Measurements from ENCODE around the gene IL36RN.

The IL36RN gene

DNA sequence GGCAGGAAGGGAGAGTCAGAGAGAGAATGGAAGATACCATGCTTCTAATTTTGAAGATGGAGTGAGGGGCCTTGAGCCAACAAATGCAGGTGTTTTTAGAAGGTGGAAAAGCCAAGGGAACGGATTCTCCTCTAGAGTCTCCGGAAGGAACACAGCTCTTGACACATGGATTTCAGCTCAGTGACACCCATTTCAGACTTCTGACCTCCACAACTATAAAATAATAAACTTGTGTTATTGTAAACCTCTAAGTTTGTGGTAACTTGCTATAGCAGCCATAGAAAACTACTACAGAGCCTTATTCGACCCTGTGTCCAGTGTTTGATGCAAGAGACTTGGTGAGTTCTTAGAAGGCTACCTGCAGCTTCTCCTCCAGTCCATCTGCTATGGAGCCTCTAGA, 16.6 kb downstream of the IL36RN start:
- peaks cover 3% of the 10 kb centered on the region for H3K27me3 Mint-ChIP-seq (ENCODE audit: low read depth)
- no peaks in the 10 kb centered on the region for H3K36me3 Mint-ChIP-seq (ENCODE audit: low read depth)
- no peak overlapping the region for H3K4me3 Mint-ChIP-seq
- H3K9me3 Mint-ChIP-seq: no peaks in the 10 kb centered on the region
- no peak overlapping the region for H3K27ac Mint-ChIP-seq
- peaks cover 9% of the 10 kb centered on the region for H3K4me1 Mint-ChIP-seq (ENCODE audit: low read depth)

DNA sequence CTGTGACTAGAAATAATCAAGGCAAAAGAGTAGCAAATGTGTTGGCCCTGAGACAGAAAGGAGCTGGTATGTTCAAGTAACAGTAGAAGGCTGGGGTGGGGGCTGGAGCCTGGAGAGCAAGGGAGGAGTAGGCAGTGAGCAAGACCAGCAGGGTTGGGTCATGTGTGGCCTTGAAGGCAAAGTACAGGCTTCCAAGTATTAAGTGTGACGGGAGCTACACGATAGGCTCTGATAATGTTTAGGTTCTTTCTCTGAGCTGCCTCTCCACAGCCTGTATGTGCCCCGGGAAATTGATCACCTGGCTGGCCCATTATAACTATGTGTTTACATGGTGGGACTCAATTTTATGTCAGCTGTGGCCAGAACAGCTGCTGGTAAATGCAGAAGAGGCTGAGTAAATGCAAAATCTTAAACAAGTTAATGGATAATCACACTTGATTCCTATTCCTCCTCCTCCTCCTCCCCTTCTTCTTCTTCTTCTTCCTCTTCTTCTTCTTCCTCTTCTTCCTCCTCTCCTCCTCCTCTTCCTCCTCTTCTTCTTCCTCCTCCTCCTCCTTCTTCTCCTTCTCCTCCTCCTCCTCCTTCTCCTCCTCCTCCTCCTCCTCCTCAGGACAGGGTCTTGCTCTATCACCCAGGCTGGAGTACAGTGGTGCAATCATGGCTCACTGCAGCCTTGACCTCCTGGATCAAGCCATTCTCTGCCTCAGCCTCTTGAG, 18.1 kb downstream of the IL36RN start:
- Mint-ChIP-seq H3K36me3 (ENCODE audit: low read depth) (no peaks in the 10 kb centered on the region), H3K4me1 (ENCODE audit: low read depth) (peaks cover 9% of the 10 kb centered on the region), H3K27me3 (ENCODE audit: low read depth) (peaks cover 3% of the 10 kb centered on the region), H3K4me3 (no peak overlapping the region), H3K9me3 (no peaks in the 10 kb centered on the region), H3K27ac (no peak overlapping the region)

DNA sequence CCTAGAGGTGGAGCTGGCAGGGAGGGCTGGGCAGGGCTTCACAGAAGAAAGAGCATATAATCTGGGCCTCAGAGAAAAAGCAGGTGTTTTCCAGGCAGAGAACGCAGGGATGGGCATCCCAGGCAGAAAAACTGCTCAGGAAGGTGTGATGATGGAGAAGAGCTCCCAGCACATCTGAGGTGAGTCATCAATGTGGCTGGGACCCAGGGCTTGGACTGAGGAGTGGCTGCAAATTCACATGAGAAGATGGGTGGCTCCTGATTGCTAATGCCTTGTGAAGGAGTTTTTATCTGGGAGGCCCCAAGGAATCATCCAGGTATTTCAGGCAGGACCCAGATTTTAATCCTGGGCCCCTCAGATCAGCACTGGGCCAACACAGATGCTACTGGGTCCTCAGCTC, 18.9 kb downstream of the IL36RN start:
- no peaks in the 10 kb centered on the region for H3K36me3 Mint-ChIP-seq (ENCODE audit: low read depth)
- H3K27me3 Mint-ChIP-seq (ENCODE audit: low read depth): peaks cover 3% of the 10 kb centered on the region
- H3K27ac Mint-ChIP-seq: no peak overlapping the region
- peaks cover 9% of the 10 kb centered on the region for H3K4me1 Mint-ChIP-seq (ENCODE audit: low read depth)
- H3K9me3 Mint-ChIP-seq: no peaks in the 10 kb centered on the region
- H3K4me3 Mint-ChIP-seq: no peak overlapping the region

- Mint-ChIP-seq H3K36me3 (ENCODE audit: low read depth) (no peaks in the 10 kb centered on the region), H3K27me3 (ENCODE audit: low read depth) (peaks cover 3% of the 10 kb centered on the region), H3K4me1 (ENCODE audit: low read depth) (peaks cover 9% of the 10 kb centered on the region)
These were observed 19.4 kb downstream of the IL36RN start for GRCh38 chr2:113078350-113078839.

GRCh38 chr2:113079131-113079530, 20.1 kb downstream of the IL36RN start:
- H3K27ac Mint-ChIP-seq: no peak overlapping the region
- H3K4me3 Mint-ChIP-seq: no peak overlapping the region
- H3K9me3 Mint-ChIP-seq: no peaks in the 10 kb centered on the region
- H3K36me3 Mint-ChIP-seq (ENCODE audit: low read depth): no peaks in the 10 kb centered on the region
- H3K4me1 Mint-ChIP-seq (ENCODE audit: low read depth): peaks cover 9% of the 10 kb centered on the region
- peaks cover 3% of the 10 kb centered on the region for H3K27me3 Mint-ChIP-seq (ENCODE audit: low read depth)

More at GRCh38 chr2:113078350-113078839, 19.4 kb downstream of the IL36RN start:
- peak overlapping the region; percentile 31 for H3K27ac Mint-ChIP-seq
- no peaks in the 10 kb centered on the region for H3K9me3 Mint-ChIP-seq
- no peak overlapping the region for H3K4me3 Mint-ChIP-seq

- Mint-ChIP-seq H3K4me1 (ENCODE audit: low read depth) (peaks cover 9% of the 10 kb centered on the region), H3K27ac (no peak overlapping the region), H3K27me3 (ENCODE audit: low read depth) (peaks cover 3% of the 10 kb centered on the region), H3K9me3 (no peaks in the 10 kb centered on the region), H3K4me3 (no peak overlapping the region), H3K36me3 (ENCODE audit: low read depth) (no peaks in the 10 kb centered on the region)
These were observed 21.1 kb downstream of the IL36RN start for GRCh38 chr2:113080134-113080533.

DNA sequence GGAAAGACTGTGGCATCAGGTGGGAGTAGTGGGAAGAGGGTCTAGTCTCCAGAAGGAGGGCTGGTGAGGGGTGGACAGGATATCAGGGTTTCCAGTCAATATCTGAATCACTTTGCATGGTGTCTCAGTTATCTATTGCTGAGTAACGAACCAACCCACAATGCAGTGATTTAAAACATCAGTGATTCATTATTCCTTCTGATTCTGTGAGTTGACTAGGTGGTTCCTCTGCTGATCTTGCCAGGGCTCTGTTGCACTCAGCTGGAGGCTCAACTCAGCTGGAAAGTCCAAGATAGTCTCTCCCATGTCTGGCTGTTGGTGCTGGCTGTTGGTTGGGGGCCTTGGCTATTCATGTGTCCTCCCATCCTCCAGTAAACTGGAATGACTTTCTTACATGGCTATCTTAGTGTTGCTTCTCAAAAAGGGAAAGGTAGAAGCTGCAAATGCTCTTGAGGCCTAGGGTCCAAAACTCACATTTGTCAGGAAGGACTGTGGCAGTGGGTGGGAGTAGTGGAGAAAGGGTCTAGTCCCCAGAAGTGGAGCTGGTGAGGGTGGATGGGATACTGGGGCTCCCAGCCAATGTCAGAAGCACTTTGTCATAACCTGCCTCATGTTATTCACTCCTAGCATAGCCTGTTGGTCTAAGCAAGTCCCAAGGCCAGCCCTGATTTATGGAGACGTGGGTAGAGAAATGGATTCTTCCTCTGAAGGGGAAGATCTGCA, 22.7 kb downstream of the IL36RN start:
- H3K4me1 Mint-ChIP-seq (ENCODE audit: low read depth): peaks cover 9% of the 10 kb centered on the region
- H3K27me3 Mint-ChIP-seq (ENCODE audit: low read depth): peaks cover 3% of the 10 kb centered on the region
- no peaks in the 10 kb centered on the region for H3K36me3 Mint-ChIP-seq (ENCODE audit: low read depth)
- no peak overlapping the region for H3K27ac Mint-ChIP-seq
- no peaks in the 10 kb centered on the region for H3K9me3 Mint-ChIP-seq
- H3K4me3 Mint-ChIP-seq: no peak overlapping the region

GRCh38 chr2:113083296-113083695, 24.3 kb downstream of the IL36RN start:
- H3K27me3 Mint-ChIP-seq (ENCODE audit: low read depth): no peaks in the 10 kb centered on the region
- H3K4me1 Mint-ChIP-seq (ENCODE audit: low read depth): peaks cover 7% of the 10 kb centered on the region
- H3K36me3 Mint-ChIP-seq (ENCODE audit: low read depth): no peaks in the 10 kb centered on the region
- no peak overlapping the region for H3K4me3 Mint-ChIP-seq
- H3K27ac Mint-ChIP-seq: no peak overlapping the region
- H3K9me3 Mint-ChIP-seq: no peaks in the 10 kb centered on the region

GRCh38 chr2:113084249-113085000, 25.4 kb downstream of the IL36RN start:
- Mint-ChIP-seq H3K36me3 (ENCODE audit: low read depth) (no peaks in the 10 kb centered on the region), H3K4me1 (ENCODE audit: low read depth) (peaks cover 7% of the 10 kb centered on the region), H3K27ac (no peak overlapping the region)

GRCh38 chr2:113085542-113085941, 26.5 kb downstream of the IL36RN start:
- H3K36me3 Mint-ChIP-seq (ENCODE audit: low read depth): no peaks in the 10 kb centered on the region
- no peaks in the 10 kb centered on the region for H3K27me3 Mint-ChIP-seq (ENCODE audit: low read depth)
- no peak overlapping the region for H3K27ac Mint-ChIP-seq
- H3K4me1 Mint-ChIP-seq (ENCODE audit: low read depth): peaks cover 7% of the 10 kb centered on the region
- H3K4me3 Mint-ChIP-seq: no peak overlapping the region
- H3K9me3 Mint-ChIP-seq: no peaks in the 10 kb centered on the region

More at GRCh38 chr2:113084249-113085000, 25.4 kb downstream of the IL36RN start:
- no peaks in the 10 kb centered on the region for H3K27me3 Mint-ChIP-seq (ENCODE audit: low read depth)
- no peak overlapping the region for H3K4me3 Mint-ChIP-seq
- H3K9me3 Mint-ChIP-seq: no peaks in the 10 kb centered on the region

DNA sequence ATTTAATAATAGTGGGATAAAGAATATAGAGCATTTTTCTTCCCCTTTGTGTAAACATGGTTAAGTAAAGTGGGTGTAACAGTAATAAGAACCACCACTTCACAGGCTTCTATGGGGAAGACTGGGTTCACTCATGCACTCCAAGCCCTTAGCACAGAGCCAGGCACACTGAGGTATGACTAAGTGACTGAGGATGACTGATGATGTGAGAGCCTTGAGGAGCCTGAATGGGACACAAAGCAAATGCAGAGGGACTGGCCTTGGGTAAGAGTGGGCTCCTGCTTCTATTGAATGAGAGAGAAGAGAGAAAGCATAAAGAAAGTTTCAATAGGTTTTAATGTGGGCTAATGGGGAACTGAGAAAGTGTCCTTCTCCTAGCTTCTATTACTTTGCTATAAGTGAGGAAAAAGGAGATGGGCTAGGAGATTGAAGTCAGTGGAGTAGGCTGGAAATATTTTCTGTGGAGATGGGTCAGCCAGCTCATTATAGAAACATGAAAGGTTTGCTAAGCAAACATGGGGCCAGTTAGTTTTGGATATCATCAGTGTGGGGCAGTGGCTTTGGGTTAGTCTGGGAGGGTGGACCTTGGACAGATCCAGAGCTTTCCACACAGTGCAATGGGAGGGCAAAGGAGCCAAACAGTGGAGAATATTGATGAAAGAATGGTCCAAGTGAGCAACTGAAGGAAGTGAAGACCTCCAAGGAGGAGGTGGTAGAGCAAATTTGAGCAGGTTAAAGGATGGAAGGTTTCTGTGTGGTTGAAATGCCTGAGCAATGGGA, 29.4 kb downstream of the IL36RN start:
- Mint-ChIP-seq H3K4me3 (no peak overlapping the region), H3K36me3 (ENCODE audit: low read depth) (no peaks in the 10 kb centered on the region), H3K27me3 (ENCODE audit: low read depth) (no peaks in the 10 kb centered on the region), H3K27ac (no peak overlapping the region), H3K9me3 (no peaks in the 10 kb centered on the region), H3K4me1 (ENCODE audit: low read depth) (peaks cover 7% of the 10 kb centered on the region)

- H3K4me1 Mint-ChIP-seq (ENCODE audit: low read depth): peaks cover 4% of the 10 kb centered on the region
These were observed 30.9 kb downstream of the IL36RN start for GRCh38 chr2:113089916-113090315.

DNA sequence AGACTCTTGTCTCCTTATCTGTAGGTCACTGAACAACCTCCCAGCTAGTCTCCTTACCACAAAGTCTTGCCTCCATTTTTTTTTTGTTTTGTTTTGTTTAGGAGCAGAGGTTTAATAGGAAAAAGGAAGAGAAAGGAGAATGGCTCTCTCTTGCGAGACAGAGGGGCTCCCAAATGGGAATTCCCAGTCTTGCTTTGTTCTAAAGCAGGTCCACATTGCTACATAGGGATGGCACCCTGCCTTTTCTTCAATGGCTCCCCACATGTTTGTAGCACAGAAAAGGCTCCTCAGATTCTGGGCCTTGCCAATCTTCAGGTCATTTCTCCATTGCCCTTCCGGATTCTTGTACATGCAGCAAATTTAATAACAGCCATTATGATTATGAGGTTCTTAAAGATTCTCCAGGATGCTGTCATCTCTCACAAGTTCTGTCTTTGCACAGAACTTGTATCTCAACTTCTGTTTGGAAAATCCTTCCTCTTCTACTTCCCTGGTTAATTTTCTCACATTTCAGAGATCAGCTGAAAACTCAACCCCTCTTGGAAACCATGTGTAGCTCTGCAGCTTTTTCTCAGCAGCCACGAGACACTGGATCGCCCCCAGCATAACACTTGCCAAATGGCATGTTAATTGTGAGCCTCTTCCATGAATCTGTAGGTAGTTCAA, 32.4 kb downstream of the IL36RN start:
- H3K27ac Mint-ChIP-seq: no peak overlapping the region
- H3K9me3 Mint-ChIP-seq: peaks cover 7% of the 10 kb centered on the region
- H3K4me1 Mint-ChIP-seq (ENCODE audit: low read depth): no peaks in the 10 kb centered on the region
- H3K27me3 Mint-ChIP-seq (ENCODE audit: low read depth): no peaks in the 10 kb centered on the region
- no peak overlapping the region for H3K4me3 Mint-ChIP-seq
- peaks cover 5% of the 10 kb centered on the region for H3K36me3 Mint-ChIP-seq (ENCODE audit: low read depth)

More at GRCh38 chr2:113089916-113090315, 30.9 kb downstream of the IL36RN start:
- Mint-ChIP-seq H3K27ac (no peak overlapping the region), H3K9me3 (peaks cover under 1% of the 10 kb centered on the region), H3K36me3 (ENCODE audit: low read depth) (no peaks in the 10 kb centered on the region), H3K4me3 (no peak overlapping the region), H3K27me3 (ENCODE audit: low read depth) (no peaks in the 10 kb centered on the region)

All from T-helper 1 cell treated with Interleukin-12 subunit alpha and Interleukin-12 subunit beta and Interleukin-4 antibody, amounts not matched to agents 30 μg/mL and 1 μg/mL, for 36 hours (primary cell).